HEK293 (cell line): Measurements from ENCODE around the gene SRBD1.

Experiments
- CTCF ChIA-PET: fragments of 350-600 bp; formaldehyde crosslinking; extraction: SDS; loops from one replicate; lab custom pipeline; 2021; ENCODE audit warnings: antibody characterized with exemption; lab: Yijun Ruan, JAX
- POLR2A ChIA-PET: fragments of 300-600 bp; formaldehyde crosslinking; extraction: SDS; loops from one replicate; lab custom pipeline; 2020; ENCODE audit warnings: antibody characterized with exemption, inconsistent platforms; lab: Yijun Ruan, JAX
- H3K27ac ChIP-seq: fragments of 200-500 bp; sonication (Bioruptor generic); 2 replicates; pipeline ENCODE4 v1.5.1; 2014; ENCODE audit warnings: low read depth, low read length, control low read depth, inconsistent platforms; ENCODE audit errors: extremely low read depth
- H3K36me3 ChIP-seq, 2 experiments: fragments of 200-500 bp in 1 of 2; sonication (Bioruptor generic) in 1 of 2; 1 replicate in 1 of 2; 2 replicates in 1 of 2; pipeline ENCODE4 v1.5.1; 2014 to 2017; ENCODE audit warnings: inconsistent platforms in 2 of 2, low read length in 2 of 2; ENCODE audit not compliant: control insufficient read depth in 2 of 2, insufficient read depth in 1 of 2
- H3K4me1 ChIP-seq: fragments of 200-500 bp; sonication (Bioruptor generic); 2 replicates; pipeline ENCODE4 v1.5.1; 2014; ENCODE audit warnings: mild to moderate bottlenecking, low read length, inconsistent platforms; ENCODE audit not compliant: control insufficient read depth, insufficient read depth
- H3K4me3 ChIP-seq: 2 replicates; pipeline ENCODE4 v1.5.1; 2011; ENCODE audit warnings: low read depth, mild to moderate bottlenecking, control low read depth, low read length, moderate library complexity
- H3K9me3 ChIP-seq: fragments of 200-500 bp; sonication (Bioruptor generic); 2 replicates; pipeline ENCODE4 v1.5.1; 2014; ENCODE audit warnings: low read depth, low read length, inconsistent platforms; ENCODE audit not compliant: control insufficient read depth, insufficient read depth
- HOXA7 ChIP-seq: sonication (generic); formaldehyde crosslinking; IDR thresholded peaks from 2 replicates; pipeline ENCODE4 v1.8.1; 2022; ENCODE audit warnings: missing genetic modification reagents, borderline replicate concordance
- IKZF3 ChIP-seq: fragments of 450-650 bp; IDR thresholded peaks from 2 replicates; pipeline ENCODE4 v1.5.0; 2018; ENCODE audit warnings: missing biosample characterization, mild to moderate bottlenecking, missing genetic modification characterization, moderate library complexity
- KLF10 ChIP-seq: fragments of 450-650 bp; IDR thresholded peaks from 2 replicates; pipeline ENCODE4 v1.5.1; 2018; ENCODE audit warnings: missing biosample characterization, mild to moderate bottlenecking, missing genetic modification characterization
- KLF16 ChIP-seq: fragments of 450-650 bp; formaldehyde crosslinking; IDR thresholded peaks from 2 replicates; pipeline ENCODE4 v1.5.1; 2017; ENCODE audit warnings: missing biosample characterization, missing genetic modification characterization
- OSR2 ChIP-seq: fragments of 450-650 bp; formaldehyde crosslinking; IDR thresholded peaks from 2 replicates; pipeline ENCODE4 v1.5.1; 2016; ENCODE audit warnings: missing biosample characterization, missing genetic modification characterization
- ZBTB8A ChIP-seq: fragments of 450-650 bp; formaldehyde crosslinking; IDR thresholded peaks from 2 replicates; pipeline ENCODE4 v1.5.1; 2016; ENCODE audit warnings: missing biosample characterization, missing genetic modification characterization
- ZFP3 ChIP-seq: fragments of 450-650 bp; formaldehyde crosslinking; IDR thresholded peaks from 2 replicates; pipeline ENCODE4 v1.5.1; 2016; ENCODE audit warnings: low read depth, missing biosample characterization, missing genetic modification characterization
- ZNF239 ChIP-seq: fragments of 450-650 bp; formaldehyde crosslinking; IDR thresholded peaks from 2 replicates; pipeline ENCODE4 v1.5.1; 2016; ENCODE audit warnings: missing biosample characterization, missing genetic modification characterization
- ZNF248 ChIP-seq: fragments of 450-650 bp; formaldehyde crosslinking; IDR thresholded peaks from 2 replicates; pipeline ENCODE4 v1.5.1; 2017; ENCODE audit warnings: missing biosample characterization, missing genetic modification characterization
- ZNF311 ChIP-seq: fragments of 450-650 bp; formaldehyde crosslinking; IDR thresholded peaks from 2 replicates; pipeline ENCODE4 v1.5.1; 2017; ENCODE audit warnings: missing biosample characterization, missing genetic modification characterization, borderline replicate concordance
- ZNF521 ChIP-seq: fragments of 450-650 bp; formaldehyde crosslinking; IDR thresholded peaks from 2 replicates; pipeline ENCODE4 v1.5.1; 2017; ENCODE audit warnings: missing biosample characterization, mild to moderate bottlenecking, missing genetic modification characterization
- ZNF843 ChIP-seq: fragments of 450-650 bp; formaldehyde crosslinking; IDR thresholded peaks from 2 replicates; pipeline ENCODE4 v1.5.1; 2016; ENCODE audit warnings: missing biosample characterization, missing genetic modification characterization
- TF ChIP-seq, protein P1 (sequence below): fragments of 450-650 bp; formaldehyde crosslinking; IDR thresholded peaks from 2 replicates; pipeline ENCODE4 v1.5.1; 2016; ENCODE audit warnings: missing biosample characterization, missing genetic modification characterization
- TF ChIP-seq, protein P2 (sequence below): sonication (generic); formaldehyde crosslinking; IDR thresholded peaks from 2 replicates; pipeline ENCODE4 v1.8.1; 2022; ENCODE audit warnings: mild to moderate bottlenecking, moderate library complexity, missing genetic modification reagents
- TF ChIP-seq, protein P3 (sequence below): fragments of 450-650 bp; formaldehyde crosslinking; IDR thresholded peaks from 2 replicates; pipeline ENCODE4 v1.5.1; 2017; ENCODE audit warnings: missing biosample characterization, mild to moderate bottlenecking, missing genetic modification characterization, moderate library complexity
- TF ChIP-seq, protein P4 (sequence below): fragments of 450-650 bp; formaldehyde crosslinking; IDR thresholded peaks from 2 replicates; pipeline ENCODE4 v1.5.1; 2017; ENCODE audit warnings: missing biosample characterization, missing genetic modification characterization
- TF ChIP-seq, protein P5 (sequence below): fragments of 450-650 bp; formaldehyde crosslinking; IDR thresholded peaks from 2 replicates; pipeline ENCODE4 v1.5.1; 2016; ENCODE audit warnings: missing biosample characterization, missing genetic modification characterization
- TF ChIP-seq, protein P6 (sequence below): fragments of 450-650 bp; formaldehyde crosslinking; IDR thresholded peaks from 2 replicates; pipeline ENCODE4 v1.5.1; 2016; ENCODE audit warnings: missing biosample characterization, missing genetic modification characterization, borderline replicate concordance

SRBD1 gene

DNA sequence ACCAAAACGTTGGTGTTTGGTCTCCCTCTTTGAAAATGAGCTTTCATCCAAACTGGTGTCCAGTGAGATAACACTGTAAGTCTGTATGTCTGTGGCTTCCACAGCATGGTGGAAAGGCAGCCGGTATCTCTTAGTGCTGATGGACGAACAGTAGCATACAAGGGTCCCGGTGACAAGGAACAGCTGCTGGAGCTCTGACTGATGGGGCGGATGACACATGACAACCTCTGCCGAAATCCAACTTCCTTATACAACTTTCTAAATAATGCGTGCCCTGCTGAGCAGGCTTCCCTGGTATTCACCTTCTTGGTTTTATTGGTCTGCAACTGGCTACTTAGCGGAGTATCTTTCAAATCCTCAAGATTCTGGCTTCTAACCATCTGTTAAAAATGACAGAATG, 216.2 kb downstream of the SRBD1 start:
- Histone ChIP-seq H3K36me3 (peaks cover 0 to 5% of the 10 kb centered on the region in 2 experiments; a peak in 1 of 3 replicates), H3K27ac (no peak overlapping the region), H3K4me3 (no peak overlapping the region), H3K9me3 (no peaks in the 10 kb centered on the region)
- CTCF ChIA-PET: interaction anchor here (0.6 kb wide), 1 partner anchor 349 kb away, joined by 4 read pairs; no protein-coding TSS in a partner anchor
- POLR2A ChIA-PET: no interaction called here
- TF ChIP-seq OSR2 (tag by site-specific recombination): peak; percentile 43
- no peak for TF ChIP-seq ZNF843 (tag by site-specific recombination)
- TF ChIP-seq, all 188 proteins: peak for 1
- peaks cover 11% of the 10 kb centered on the region for H3K4me1 ChIP-seq

DNA sequence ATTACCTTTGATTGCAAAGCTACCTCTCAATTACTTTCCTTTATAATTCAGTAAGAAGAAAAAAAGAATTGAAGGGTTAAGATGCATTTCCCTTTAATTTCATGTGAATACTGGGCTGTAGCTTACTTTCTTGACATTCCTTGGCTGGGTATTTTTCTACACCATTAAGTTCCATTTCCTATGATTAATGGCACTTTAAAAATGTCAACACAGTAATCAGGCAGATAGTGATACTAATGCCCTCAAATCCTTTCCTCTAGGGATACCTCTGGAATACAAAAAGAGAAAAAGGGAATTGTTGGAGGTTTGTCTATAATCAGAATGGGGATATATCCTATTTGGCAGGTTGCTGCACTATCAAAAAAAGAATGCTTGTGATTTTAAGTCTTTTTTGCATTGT, 216.9 kb downstream of the SRBD1 start:
- H3K36me3 ChIP-seq: peaks cover 0 to 7% of the 10 kb centered on the region in 2 experiments; a peak in 1 of 3 replicates
- no peaks in the 10 kb centered on the region for H3K9me3 ChIP-seq
- H3K27ac ChIP-seq: no peak overlapping the region
- TF ChIP-seq KLF16 (no peak), ZBTB8A (0 out of 2 replicates have a peak, but pooled peaks have one; percentile 13), IKZF3 (0 out of 2 replicates have a peak, but pooled peaks have one; percentile 58), ZNF239 (tag by site-specific recombination) (no peak), KLF10 (tag by site-specific recombination) (no peak), ZNF311 (tag by site-specific recombination) (no peak), ZFP3 (no peak), HOXA7 (CRISPR knock-in tag) (no peak)
- TF ChIP-seq, protein P1, sequence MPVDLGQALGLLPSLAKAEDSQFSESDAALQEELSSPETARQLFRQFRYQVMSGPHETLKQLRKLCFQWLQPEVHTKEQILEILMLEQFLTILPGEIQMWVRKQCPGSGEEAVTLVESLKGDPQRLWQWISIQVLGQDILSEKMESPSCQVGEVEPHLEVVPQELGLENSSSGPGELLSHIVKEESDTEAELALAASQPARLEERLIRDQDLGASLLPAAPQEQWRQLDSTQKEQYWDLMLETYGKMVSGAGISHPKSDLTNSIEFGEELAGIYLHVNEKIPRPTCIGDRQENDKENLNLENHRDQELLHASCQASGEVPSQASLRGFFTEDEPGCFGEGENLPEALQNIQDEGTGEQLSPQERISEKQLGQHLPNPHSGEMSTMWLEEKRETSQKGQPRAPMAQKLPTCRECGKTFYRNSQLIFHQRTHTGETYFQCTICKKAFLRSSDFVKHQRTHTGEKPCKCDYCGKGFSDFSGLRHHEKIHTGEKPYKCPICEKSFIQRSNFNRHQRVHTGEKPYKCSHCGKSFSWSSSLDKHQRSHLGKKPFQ (tag by site-specific recombination): no peak
- TF ChIP-seq, protein P2, sequence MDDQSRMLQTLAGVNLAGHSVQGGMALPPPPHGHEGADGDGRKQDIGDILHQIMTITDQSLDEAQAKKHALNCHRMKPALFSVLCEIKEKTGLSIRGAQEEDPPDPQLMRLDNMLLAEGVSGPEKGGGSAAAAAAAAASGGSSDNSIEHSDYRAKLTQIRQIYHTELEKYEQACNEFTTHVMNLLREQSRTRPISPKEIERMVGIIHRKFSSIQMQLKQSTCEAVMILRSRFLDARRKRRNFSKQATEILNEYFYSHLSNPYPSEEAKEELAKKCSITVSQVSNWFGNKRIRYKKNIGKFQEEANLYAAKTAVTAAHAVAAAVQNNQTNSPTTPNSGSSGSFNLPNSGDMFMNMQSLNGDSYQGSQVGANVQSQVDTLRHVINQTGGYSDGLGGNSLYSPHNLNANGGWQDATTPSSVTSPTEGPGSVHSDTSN (CRISPR knock-in tag): no peak
- TF ChIP-seq, protein P3, sequence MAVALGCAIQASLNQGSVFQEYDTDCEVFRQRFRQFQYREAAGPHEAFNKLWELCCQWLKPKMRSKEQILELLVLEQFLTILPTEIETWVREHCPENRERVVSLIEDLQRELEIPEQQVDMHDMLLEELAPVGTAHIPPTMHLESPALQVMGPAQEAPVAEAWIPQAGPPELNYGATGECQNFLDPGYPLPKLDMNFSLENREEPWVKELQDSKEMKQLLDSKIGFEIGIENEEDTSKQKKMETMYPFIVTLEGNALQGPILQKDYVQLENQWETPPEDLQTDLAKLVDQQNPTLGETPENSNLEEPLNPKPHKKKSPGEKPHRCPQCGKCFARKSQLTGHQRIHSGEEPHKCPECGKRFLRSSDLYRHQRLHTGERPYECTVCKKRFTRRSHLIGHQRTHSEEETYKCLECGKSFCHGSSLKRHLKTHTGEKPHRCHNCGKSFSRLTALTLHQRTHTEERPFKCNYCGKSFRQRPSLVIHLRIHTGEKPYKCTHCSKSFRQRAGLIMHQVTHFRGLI (tag by site-specific recombination): no peak
- TF ChIP-seq, protein P4, sequence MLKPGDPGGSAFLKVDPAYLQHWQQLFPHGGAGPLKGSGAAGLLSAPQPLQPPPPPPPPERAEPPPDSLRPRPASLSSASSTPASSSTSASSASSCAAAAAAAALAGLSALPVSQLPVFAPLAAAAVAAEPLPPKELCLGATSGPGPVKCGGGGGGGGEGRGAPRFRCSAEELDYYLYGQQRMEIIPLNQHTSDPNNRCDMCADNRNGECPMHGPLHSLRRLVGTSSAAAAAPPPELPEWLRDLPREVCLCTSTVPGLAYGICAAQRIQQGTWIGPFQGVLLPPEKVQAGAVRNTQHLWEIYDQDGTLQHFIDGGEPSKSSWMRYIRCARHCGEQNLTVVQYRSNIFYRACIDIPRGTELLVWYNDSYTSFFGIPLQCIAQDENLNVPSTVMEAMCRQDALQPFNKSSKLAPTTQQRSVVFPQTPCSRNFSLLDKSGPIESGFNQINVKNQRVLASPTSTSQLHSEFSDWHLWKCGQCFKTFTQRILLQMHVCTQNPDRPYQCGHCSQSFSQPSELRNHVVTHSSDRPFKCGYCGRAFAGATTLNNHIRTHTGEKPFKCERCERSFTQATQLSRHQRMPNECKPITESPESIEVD: peak; percentile 62
- peaks cover 11% of the 10 kb centered on the region for H3K4me1 ChIP-seq
- no peak overlapping the region for H3K4me3 ChIP-seq
- ChIA-PET POLR2A (no interaction called here), CTCF (no interaction called here)

DNA sequence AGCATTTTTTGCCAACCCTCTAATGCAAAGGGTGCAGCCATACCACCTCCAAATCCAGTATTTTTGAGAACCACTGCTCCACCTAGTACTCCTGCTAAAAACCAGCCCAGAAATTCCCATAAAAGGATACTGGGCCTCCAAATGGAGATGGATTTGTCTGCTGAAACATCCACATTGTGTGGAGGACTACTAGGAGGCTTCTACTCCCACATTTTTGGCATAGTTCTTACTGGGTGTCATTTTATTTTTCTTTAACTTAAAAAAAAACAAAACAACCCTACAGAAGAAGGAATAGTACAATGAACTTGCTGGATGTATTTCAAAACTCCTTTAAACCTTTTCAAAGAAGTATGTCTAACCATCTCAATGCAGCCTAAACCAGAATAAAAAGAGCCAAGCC, 219.2 kb downstream of the SRBD1 start:
- Histone ChIP-seq H3K4me3 (no peak overlapping the region), H3K9me3 (no peaks in the 10 kb centered on the region), H3K27ac (no peak overlapping the region), H3K4me1 (peaks cover 10% of the 10 kb centered on the region), H3K36me3 (peaks cover 0 to 18% of the 10 kb centered on the region in 2 experiments; a peak in 1 of 3 replicates)
- TF ChIP-seq, protein P5, sequence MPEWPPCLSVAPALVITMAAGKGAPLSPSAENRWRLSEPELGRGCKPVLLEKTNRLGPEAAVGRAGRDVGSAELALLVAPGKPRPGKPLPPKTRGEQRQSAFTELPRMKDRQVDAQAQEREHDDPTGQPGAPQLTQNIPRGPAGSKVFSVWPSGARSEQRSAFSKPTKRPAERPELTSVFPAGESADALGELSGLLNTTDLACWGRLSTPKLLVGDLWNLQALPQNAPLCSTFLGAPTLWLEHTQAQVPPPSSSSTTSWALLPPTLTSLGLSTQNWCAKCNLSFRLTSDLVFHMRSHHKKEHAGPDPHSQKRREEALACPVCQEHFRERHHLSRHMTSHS (tag by site-specific recombination): no peak
- TF ChIP-seq ZNF521 (tag by site-specific recombination) (no peak), ZNF248 (no peak)
- TF ChIP-seq, protein P6, sequence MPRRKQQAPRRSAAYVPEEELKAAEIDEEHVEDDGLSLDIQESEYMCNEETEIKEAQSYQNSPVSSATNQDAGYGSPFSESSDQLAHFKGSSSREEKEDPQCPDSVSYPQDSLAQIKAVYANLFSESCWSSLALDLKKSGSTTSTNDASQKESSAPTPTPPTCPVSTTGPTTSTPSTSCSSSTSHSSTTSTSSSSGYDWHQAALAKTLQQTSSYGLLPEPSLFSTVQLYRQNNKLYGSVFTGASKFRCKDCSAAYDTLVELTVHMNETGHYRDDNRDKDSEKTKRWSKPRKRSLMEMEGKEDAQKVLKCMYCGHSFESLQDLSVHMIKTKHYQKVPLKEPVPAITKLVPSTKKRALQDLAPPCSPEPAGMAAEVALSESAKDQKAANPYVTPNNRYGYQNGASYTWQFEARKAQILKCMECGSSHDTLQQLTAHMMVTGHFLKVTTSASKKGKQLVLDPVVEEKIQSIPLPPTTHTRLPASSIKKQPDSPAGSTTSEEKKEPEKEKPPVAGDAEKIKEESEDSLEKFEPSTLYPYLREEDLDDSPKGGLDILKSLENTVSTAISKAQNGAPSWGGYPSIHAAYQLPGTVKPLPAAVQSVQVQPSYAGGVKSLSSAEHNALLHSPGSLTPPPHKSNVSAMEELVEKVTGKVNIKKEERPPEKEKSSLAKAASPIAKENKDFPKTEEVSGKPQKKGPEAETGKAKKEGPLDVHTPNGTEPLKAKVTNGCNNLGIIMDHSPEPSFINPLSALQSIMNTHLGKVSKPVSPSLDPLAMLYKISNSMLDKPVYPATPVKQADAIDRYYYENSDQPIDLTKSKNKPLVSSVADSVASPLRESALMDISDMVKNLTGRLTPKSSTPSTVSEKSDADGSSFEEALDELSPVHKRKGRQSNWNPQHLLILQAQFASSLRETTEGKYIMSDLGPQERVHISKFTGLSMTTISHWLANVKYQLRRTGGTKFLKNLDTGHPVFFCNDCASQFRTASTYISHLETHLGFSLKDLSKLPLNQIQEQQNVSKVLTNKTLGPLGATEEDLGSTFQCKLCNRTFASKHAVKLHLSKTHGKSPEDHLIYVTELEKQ (tag by site-specific recombination): no peak
- ChIA-PET CTCF (no interaction called here), POLR2A (no interaction called here)
